SU-DHL-6 (cell line): Measurements from ENCODE around the gene ZNF516.

ENCODE experiments used
- H2AFZ ChIP-seq: fragments of 200-600 bp; sonication (generic); 2 replicates; pipeline ENCODE4 v1.6.1; 2014; ENCODE audit warnings: low read depth, mild to moderate bottlenecking, moderate library complexity, mixed read lengths, antibody characterized with exemption, low read length; ENCODE audit not compliant: severe bottlenecking
- H3F3A ChIP-seq: fragments of 200-600 bp; shearing (Covaris generic); 2 replicates; pipeline ENCODE4 v1.6.0; 2016; ENCODE audit warnings: antibody characterized with exemption, mild to moderate bottlenecking; ENCODE audit not compliant: insufficient read depth
- H3K27ac ChIP-seq: fragments of 200-600 bp; sonication (generic); 2 replicates; pipeline ENCODE4 v1.5.1; 2016; ENCODE audit warnings: low read depth, mild to moderate bottlenecking, low read length, moderate library complexity, mixed read lengths
- H3K27me3 ChIP-seq: fragments of 200-600 bp; sonication (generic), shearing (Covaris generic); 2 replicates; pipeline ENCODE4 v1.6.0; 2014; ENCODE audit warnings: mild to moderate bottlenecking, low read length
- H3K36me3 ChIP-seq: fragments of 200-600 bp; sonication (generic); 2 replicates; pipeline ENCODE4 v1.6.1; 2014; ENCODE audit warnings: mild to moderate bottlenecking, low read length, mixed read lengths
- H3K4me2 ChIP-seq: fragments of 300-600, 200-600 bp; shearing (Covaris generic), sonication (generic); 2 replicates; pipeline ENCODE4 v1.6.0; 2014; ENCODE audit warnings: low read length, low read depth, mild to moderate bottlenecking; ENCODE audit not compliant: poor library complexity, severe bottlenecking
- H3K4me3 ChIP-seq: fragments of 200-600 bp; sonication (generic); 2 replicates; pipeline ENCODE4 v1.5.1; 2014; ENCODE audit warnings: antibody characterized with exemption, low read length, mild to moderate bottlenecking, mixed read lengths; ENCODE audit not compliant: insufficient read depth, poor library complexity, severe bottlenecking
- H3K79me2 ChIP-seq: fragments of 200-600 bp; sonication (generic); 2 replicates; pipeline ENCODE4 v1.6.1; 2014; ENCODE audit warnings: mild to moderate bottlenecking, low read length, moderate library complexity; ENCODE audit not compliant: insufficient read depth
- H3K9ac ChIP-seq: fragments of 200-600 bp; sonication (generic); 2 replicates; pipeline ENCODE4 v1.7.0; 2014; ENCODE audit warnings: mild to moderate bottlenecking, low read length
- H3K9me2 ChIP-seq: fragments of 200-600 bp; sonication (generic); replicated peaks from 2 replicates; pipeline ENCODE4 v1.6.1; 2014; ENCODE audit warnings: low read length; ENCODE audit not compliant: insufficient read depth
- H3K9me3 ChIP-seq: fragments of 200-600 bp; sonication (generic); 2 replicates; pipeline ENCODE4 v1.6.1; 2014; ENCODE audit warnings: low read length, mixed read lengths; ENCODE audit not compliant: insufficient read depth
- H4K20me1 ChIP-seq: fragments of 200-600 bp; sonication (generic); 2 replicates; pipeline ENCODE4 v1.6.1; 2014; ENCODE audit warnings: low read depth, mild to moderate bottlenecking, antibody characterized with exemption, low read length, moderate library complexity, mixed read lengths
- CTCF ChIP-seq: fragments of 200-600 bp; sonication (generic); IDR thresholded peaks from one replicate; pipeline ENCODE4 v1.5.1; 2017; ENCODE audit warnings: antibody characterized with exemption, mild to moderate bottlenecking, low read length, moderate library complexity; ENCODE audit not compliant: insufficient read depth, poor library complexity, severe bottlenecking
- EZH2phosphoT487 ChIP-seq: fragments of 200-600 bp; sonication (generic), shearing (Covaris generic); conservative IDR thresholded peaks from 2 replicates; pipeline ENCODE4 v1.6.1; 2018; ENCODE audit warnings: mild to moderate bottlenecking, antibody characterized with exemption, low read length, moderate library complexity, mixed read lengths

The ZNF516 gene

GRCh38 chr18:76486038-76486437, 9.0 kb downstream of the ZNF516 start:
- peaks cover 100% of the 10 kb centered on the region for H3K79me2 ChIP-seq

GRCh38 chr18:76484749-76485387, 10.2 kb downstream of the ZNF516 start:
- H3K9me3 ChIP-seq = no peaks in the 10 kb centered on the region
- no peaks in the 10 kb centered on the region for H3K27me3 ChIP-seq
- H3K4me3 ChIP-seq = no peak overlapping the region
- peaks cover 8% of the 10 kb centered on the region; the same call in 1 of the 2 replicates for H3F3A ChIP-seq
- H3K27ac ChIP-seq = no peak overlapping the region
- H4K20me1 ChIP-seq = peaks cover 59% of the 10 kb centered on the region
- peaks cover 97% of the 10 kb centered on the region for H3K79me2 ChIP-seq
- TF ChIP-seq EZH2phosphoT487 (no peak), CTCF (no peak)
- no peak overlapping the region for H2AFZ ChIP-seq
- H3K9ac ChIP-seq = no peak overlapping the region
- no peaks in the 10 kb centered on the region for H3K9me2 ChIP-seq
- peak overlapping the region; percentile 1 for H3K4me2 ChIP-seq
- no peaks in the 10 kb centered on the region for H3K36me3 ChIP-seq

More at GRCh38 chr18:76486038-76486437, 9.0 kb downstream of the ZNF516 start:
- Histone ChIP-seq H2AFZ (no peak overlapping the region), H3K4me2 (no peak overlapping the region), H3K27ac (no peak overlapping the region), H3K4me3 (no peak overlapping the region), H3K9me2 (no peaks in the 10 kb centered on the region), H3K9me3 (no peaks in the 10 kb centered on the region), H3F3A (peaks cover 15% of the 10 kb centered on the region; the same call in 1 of the 2 replicates), H3K9ac (no peak overlapping the region), H3K27me3 (no peaks in the 10 kb centered on the region), H3K36me3 (no peaks in the 10 kb centered on the region), H4K20me1 (peaks cover 68% of the 10 kb centered on the region)
- TF ChIP-seq CTCF = no peak
- no peak for TF ChIP-seq EZH2phosphoT487

GRCh38 chr18:76483780-76484179, 11.3 kb downstream of the ZNF516 start:
- no peaks in the 10 kb centered on the region for H3K27me3 ChIP-seq
- H3F3A ChIP-seq = peaks cover 5% of the 10 kb centered on the region; the same call in 1 of the 2 replicates
- no peaks in the 10 kb centered on the region for H3K9me2 ChIP-seq
- H3K9me3 ChIP-seq = no peaks in the 10 kb centered on the region
- H3K27ac ChIP-seq = no peak overlapping the region
- H3K36me3 ChIP-seq = no peaks in the 10 kb centered on the region
- TF ChIP-seq EZH2phosphoT487 (no peak), CTCF (no peak)
- no peak overlapping the region for H3K4me2 ChIP-seq
- H4K20me1 ChIP-seq = peaks cover 49% of the 10 kb centered on the region
- H2AFZ ChIP-seq = no peak overlapping the region
- peaks cover 95% of the 10 kb centered on the region for H3K79me2 ChIP-seq
- no peak overlapping the region for H3K9ac ChIP-seq
- no peak overlapping the region for H3K4me3 ChIP-seq
